Mammary epithelial cell (primary cell): ENCODE data around the gene TREH.
"Not testable (repeated sequence)": the region's sequence is repeated elsewhere in the genome, so short reads cannot be mapped to it uniquely, and the experiment has no call there.

Source experiments
- EZH2 ChIP-seq: IDR thresholded peaks from 2 replicates; pipeline ENCODE4 v1.6.1; 2012; ENCODE audit warnings: low read length, inconsistent platforms, borderline replicate concordance
- TF ChIP-seq, protein P1 (sequence below), 2 donors: IDR thresholded peaks in 1 of 2; conservative IDR thresholded peaks in 1 of 2; 2 replicates each; pipeline ENCODE4 v1.5.1; 2011 to 2012; ENCODE audit warnings: inconsistent platforms in 2 of 2, low read length in 2 of 2, mild to moderate bottlenecking in 2 of 2, control low read depth in 1 of 2, low read depth in 1 of 2; ENCODE audit not compliant: insufficient read depth in 1 of 2; ENCODE audit errors: extremely low read depth in 1 of 2

DNA sequence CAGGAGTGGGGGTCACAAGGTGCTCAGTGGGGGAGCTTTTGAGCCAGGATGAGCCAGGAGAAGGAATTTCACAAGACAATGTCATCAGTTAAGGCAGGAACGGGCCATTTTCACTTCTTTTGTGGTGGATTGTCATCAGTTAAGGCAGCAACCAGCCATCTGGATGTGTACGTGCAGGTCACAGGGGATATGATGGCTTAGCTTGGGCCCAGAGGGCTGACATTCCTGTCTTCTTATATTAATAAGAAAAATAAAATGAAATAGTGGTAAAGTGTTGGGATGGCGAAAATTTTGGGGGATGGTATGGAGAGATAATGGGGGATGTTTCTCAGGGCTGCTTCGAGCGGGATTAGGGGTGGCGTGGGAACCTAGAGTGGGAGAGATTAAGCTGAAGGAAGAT is 37.8 kb upstream of the TREH start:
- TF ChIP-seq, protein P1, sequence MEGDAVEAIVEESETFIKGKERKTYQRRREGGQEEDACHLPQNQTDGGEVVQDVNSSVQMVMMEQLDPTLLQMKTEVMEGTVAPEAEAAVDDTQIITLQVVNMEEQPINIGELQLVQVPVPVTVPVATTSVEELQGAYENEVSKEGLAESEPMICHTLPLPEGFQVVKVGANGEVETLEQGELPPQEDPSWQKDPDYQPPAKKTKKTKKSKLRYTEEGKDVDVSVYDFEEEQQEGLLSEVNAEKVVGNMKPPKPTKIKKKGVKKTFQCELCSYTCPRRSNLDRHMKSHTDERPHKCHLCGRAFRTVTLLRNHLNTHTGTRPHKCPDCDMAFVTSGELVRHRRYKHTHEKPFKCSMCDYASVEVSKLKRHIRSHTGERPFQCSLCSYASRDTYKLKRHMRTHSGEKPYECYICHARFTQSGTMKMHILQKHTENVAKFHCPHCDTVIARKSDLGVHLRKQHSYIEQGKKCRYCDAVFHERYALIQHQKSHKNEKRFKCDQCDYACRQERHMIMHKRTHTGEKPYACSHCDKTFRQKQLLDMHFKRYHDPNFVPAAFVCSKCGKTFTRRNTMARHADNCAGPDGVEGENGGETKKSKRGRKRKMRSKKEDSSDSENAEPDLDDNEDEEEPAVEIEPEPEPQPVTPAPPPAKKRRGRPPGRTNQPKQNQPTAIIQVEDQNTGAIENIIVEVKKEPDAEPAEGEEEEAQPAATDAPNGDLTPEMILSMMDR (conservative IDR thresholded peaks at IDR 0.05 in 1 of 2, IDR thresholded peaks at IDR 0.05 in 1 of 2; ENCODE audit: extremely low read depth in 1 of 2, insufficient read depth in 1 of 2, low read depth in 1 of 2, low read length in 2 of 2): not testable (repeated sequence)
- not testable (repeated sequence) for TF ChIP-seq EZH2
